HS-27A (cell line): ENCODE data around the gene LIME1.

Source experiments
- DNase-seq: peaks from one replicate; pipeline ENCODE4 v3.0.0-alpha.2; 2012; ENCODE audit warnings: low read depth, missing footprints

Gene LIME1

DNA sequence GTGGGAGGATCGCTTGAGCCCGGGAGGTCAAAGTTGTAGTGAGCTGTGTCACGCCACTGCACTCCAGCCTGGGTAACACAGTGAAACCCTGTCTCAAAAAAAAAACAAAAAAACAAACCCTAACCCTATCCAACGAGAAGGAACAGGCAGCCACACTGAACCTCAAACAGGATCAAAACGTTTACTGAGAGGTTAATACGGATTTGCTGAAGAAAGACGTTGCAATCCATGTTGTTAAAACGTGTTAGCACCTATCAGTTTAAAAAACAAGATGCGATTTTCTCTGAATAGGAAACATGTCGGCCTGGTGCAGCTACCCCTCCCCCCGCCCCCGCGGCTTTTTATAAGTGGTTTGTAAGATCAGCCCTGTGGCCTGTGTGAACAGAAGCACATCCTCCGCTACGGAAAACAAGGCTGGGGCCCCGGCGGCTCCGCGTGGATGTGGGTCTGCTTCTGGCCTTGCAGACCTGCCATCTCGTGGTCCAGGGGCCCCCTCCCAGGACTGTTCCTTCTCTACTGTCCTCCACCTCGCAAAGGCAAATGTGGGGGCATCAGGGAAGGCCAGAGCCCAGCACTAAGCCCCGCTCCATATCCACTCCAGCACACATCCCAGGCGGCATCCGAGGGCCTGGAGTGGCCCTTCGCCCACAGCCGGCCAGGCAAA, 14.5 kb downstream of the LIME1 start:
- DNase-seq: no peak

DNA sequence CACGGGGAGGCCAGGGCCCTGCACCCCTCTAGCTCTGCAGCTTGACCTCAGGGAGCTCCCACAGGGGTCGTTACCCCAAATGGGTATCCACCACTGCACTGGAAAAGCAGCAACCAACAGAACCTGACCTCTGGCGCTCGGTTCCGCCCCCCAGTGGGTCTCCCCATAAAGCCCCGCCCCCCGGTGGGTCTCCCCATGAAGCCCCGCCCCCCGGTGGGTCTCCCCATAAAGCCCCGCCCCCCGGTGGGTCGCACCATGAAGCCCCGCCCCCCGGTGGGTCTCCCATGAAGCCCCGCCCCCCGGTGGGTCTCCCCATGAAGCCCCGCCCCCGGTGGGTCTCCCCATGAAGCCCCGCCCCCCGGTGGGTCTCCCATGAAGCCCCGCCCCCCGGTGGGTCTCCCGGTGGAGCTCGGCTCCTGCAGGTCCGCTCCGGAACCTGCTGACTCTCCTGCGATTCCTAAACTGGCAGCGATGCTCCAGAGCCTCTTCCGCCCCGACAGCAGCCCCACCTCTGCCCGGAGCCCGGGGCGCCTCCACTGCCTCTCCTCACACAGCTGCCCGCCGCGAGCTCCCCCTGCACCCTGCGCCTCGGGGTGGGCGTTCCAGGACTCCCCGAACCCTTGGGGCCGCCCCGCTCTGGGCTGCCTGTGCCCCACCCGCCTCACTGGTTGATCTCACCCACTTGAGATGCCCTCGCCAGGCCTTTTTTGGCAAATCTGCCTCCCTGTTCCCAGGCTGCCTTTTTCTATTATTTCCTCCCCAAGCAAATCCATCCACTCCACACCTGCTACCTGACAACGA, 15.2 kb downstream of the LIME1 start:
- no peak for DNase-seq

DNA sequence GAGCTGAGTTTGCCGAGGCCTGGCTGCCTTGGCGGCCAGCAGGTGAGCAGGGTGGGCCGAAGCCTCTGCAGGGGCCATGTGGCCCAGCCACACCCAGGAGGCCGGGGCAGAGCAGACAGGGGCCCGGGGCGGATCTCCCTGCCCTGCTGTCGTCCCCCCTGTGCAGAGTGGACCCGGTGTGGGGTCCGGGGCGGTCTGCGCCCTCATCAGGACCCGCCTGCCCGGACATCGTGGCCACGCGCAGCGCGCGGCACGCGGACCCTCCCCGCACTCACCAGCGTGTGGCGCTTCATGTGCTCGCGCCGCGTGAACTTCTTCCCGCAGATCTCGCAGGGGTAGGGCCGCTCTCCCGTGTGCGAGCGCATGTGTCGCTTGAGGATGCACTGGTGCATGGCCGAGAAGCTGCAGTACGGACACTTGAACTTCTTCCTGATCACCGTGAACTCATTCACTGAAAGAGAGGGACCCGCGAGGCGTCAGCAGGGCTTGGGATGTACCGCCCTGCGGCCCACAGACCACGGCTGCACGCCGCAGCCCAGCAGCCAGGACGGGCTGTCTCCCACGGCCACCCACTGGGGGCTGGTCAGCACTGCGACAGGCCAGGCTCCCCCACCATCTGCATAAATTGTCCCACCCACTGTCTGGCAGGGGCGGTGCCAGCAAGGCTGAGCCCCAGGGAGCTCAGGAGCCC, 16.1 kb downstream of the LIME1 start:
- DNase-seq: no peak

DNA sequence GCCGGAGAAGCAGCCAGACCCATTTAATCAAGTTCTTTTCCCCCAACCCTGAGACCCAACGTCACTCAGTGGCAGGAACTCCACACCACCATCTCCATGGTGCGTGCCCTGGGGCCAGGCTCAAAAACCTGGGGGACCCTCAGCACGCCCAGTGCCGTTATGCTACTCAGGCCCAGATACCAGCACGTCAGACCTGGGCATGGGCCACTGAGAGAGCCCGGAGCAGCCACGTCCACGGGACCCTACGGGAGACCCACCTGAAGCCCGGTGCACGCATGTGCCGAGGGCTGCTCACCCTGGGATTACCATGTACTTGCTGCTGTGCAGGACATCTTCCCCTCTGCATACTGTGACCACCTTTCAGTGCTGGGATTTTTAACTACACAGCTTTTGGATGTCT, 16.9 kb downstream of the LIME1 start:
- no peak for DNase-seq

DNA sequence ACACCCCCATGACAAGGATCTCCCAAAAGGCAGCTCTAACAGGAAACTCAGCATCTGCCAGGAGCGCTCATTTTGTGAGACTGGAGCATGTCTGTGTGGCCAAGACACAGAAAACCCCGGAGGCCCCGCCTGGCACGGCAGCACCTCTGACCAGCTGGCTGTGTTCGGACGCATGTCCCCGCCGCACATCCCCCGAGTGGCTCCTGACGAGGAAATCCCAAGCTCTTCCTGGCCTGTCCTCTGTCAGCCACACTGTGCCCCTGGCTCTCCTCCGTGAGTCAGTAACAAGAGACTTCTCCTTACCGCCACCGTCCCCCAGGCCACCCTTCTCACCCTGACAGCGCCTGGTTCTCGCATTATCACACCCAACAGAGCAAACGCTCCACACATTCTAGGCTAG, 17.5 kb downstream of the LIME1 start:
- no peak for DNase-seq

DNA sequence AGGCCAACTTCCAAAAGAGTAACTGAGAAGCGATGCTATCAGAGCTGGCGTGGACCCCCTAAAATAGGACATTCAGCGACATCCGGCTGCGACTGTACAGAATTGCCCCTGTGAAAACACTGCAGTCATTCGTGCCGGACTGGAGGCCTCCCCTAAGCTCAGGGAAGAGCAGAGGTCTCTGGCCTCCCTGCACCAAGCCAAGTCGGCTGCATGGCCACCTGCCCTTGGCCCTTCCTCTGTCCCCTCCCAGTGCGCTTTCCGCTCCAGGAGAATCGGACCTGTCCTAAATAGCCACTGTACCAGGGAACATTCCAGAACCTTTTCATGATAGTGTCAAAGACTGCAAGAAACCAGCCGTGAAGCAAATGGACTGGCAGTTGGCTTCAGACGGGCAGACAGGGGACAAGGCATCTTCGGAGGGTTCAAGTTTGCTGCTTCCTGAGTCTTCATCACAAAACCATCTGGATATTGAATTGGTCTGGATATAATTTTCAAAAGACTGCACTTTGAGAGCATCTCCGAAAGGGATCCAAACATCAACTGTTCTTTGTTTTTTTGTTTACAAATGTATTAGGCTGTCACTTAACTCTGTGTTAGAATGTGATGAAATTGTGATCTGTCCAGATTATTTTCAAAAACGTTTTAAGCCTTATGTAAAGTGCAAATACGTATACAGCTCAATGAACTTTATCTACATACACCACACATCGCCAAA, 19.6 kb downstream of the LIME1 start:
- DNase-seq: no peak

DNA sequence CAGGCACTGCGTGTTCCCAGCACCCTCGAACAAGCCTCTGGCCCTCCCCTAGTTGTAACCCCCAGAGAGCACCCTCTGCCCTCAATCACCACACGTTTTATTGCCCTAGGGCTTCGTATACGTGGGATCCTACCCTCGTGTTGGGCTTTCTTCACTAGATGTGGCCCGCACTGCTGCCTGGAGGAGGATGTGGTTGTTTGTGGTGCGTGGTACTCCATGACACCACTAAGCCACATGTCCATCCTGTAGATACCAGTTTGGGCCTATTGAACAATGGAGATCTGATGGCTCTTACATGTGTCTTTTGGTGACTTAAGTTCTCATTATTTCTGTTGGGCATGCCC, 20.2 kb downstream of the LIME1 start:
- no peak for DNase-seq

DNA sequence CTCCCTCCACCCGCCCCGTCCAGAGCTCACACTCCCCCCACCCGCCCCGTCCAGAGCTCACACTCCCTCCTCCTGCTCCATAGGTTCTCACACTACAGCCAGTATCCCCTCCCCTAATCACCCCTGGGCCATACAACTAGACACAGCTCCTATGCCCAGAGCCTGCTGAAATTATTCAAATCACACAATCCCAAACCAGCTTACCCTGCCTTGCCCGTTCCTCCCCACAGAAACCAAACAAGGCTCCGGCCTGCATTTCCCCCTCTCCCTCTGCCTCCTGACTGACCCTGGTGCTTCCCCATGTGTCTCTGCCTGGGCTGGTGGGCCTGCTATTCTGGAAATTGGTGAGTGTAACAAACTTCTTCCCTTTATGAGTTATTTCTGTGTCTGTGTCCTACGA, 21.7 kb downstream of the LIME1 start:
- DNase-seq: no peak

DNA sequence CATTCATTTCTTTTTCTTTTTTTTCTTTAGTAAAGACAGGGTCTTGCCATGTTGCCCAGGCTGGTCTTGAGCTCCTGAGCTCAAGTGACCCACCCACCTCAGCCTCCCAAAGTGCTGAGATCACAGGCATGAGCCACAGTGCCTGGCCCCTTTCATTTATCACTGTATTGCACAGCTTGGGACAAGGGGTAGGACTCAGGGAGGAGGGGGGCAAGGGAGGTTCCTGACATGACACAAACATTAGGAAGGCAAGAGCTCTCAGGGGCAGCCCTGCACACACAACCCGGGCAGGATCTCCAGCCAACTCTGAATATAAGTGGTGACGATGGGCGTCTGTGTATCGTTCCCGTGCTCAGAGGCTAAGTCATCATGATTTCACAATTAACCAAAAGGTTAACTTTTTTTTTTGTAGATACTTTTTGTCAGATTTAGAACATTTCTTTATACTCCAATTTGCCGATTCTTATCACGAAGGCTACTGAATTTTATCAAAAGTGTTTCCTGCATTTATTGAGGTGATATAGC, 23.0 kb downstream of the LIME1 start:
- no peak for DNase-seq

DNA sequence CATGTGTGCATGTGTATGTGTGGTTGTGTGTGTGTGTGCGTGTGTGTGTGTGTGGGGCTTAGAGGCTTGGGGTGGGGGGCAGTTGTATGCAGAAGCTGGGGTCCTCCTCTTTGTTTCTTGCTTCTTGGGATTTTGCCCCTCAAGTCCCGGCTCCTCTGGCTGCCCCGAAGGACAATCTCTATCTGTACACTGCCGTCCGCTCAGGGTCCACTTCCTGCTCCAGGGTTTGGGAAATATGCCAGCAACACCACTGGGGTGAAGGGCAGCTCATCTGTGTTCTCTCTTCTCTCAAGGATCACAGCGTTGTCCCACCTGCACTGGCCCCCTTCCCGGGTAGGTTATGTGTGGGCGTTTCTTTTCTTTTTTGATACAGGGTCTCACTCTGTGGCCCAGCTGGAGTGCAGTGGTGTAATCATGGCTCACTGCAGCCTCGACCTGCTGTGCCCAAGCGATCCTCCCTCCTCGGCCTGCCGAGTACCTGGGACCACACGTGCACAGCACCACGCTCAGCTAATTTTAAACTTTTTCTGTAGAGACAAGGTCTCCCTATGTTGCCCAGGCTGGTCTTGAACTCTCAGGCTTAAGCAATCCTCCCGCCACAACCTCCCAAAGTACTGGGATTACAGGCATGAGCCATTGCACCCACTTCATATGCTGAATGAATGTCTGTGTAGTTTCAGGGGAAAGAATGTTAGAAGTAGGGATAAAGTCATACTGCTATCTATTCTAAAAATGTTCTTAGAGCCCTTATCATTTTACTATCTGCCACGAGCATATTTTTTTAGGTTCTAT, 28.8 kb downstream of the LIME1 start:
- DNase-seq: no peak

DNA sequence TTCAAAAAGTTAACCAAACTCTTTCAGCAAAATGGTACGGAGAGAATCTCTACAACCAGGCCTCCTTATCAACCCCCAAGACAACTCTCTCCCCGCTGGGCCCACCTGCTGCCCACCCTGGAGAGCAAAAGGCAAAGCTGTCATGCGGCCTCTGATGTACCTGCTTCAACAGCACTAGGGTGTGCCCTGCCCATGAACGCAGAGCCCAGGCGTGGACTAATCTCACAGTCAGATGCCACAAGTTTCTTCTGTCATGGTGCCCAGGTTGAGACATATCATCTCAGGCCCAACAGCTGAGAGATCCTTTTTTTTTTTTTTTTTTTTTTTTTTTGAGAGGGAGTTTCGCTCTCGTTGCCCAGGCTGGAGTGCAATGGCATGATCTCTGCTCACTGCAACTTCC, 29.4 kb downstream of the LIME1 start:
- DNase-seq: no peak

DNA sequence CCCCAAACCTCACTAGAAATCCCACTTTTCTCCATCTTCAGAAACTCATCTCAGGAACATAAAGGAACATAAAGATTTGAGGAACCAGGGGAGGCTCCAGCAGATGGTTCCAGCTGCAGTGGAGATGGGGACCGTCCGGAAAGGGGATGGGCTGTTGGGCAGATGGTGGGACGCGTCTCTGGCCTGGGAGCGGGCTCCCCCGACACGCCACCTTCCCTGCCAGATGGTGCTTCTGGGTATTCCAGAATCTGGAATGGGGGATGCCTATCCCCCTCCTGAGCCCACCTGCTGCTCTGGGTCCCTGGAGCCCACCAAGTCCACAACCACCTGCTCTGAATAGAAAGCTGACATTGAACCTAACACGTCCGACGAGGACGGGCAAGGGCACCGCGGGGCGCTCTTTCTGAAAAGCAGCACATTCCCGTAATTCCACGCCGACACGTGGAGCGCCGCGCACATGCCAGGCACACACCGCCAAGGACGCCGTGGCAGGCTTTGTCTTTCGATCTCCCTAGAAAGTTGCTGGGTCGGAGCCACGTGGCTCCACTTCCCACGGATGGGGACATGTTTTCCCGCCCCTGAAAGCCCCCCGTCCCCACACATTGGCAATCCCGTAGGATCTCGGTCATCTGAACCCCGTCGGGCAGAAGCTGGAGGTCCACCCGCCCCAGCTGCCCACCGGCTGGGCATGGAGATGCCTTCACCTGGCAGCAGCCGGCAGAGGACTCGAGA, 30.4 kb downstream of the LIME1 start:
- DNase-seq: no peak

DNA sequence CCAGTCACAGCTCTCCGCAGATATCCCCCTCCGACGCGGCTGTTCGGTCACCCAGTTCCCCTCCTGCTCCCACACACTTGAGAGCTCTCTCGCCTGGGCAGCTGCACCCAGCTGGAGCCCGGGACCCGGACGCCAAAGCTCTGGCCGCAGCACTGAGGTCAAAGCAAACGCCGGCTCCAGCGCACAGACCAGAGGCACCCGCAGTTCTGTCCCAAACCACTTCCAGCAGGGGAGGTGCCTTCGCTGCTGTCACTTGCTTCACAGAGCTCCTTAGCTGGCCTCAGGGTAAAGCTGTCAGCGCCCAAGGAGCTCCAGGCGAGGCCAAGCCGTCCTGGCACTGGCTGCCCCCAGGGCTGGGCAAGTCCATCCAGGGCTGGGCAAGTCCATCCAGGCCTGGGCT, 31.0 kb downstream of the LIME1 start:
- no peak for DNase-seq

DNA sequence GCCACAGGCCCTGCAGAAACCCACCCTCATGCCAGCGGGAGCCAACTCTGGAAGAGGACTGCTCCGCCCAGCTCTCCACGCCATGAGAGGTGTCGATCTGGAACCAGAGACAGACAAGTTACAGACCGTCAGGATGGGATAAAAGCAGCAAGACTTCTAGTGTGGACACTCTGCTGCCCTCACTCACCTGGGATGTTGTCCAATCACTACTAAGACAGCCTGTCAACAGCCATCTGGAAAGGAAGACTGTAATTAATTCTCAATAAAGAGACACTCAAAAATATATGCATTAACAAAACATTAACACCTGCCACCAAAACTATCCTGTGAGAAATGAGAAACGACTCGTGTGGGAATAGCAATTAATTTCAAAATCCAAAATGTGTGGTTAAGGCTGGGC, 31.4 kb downstream of the LIME1 start:
- DNase-seq: no peak

DNA sequence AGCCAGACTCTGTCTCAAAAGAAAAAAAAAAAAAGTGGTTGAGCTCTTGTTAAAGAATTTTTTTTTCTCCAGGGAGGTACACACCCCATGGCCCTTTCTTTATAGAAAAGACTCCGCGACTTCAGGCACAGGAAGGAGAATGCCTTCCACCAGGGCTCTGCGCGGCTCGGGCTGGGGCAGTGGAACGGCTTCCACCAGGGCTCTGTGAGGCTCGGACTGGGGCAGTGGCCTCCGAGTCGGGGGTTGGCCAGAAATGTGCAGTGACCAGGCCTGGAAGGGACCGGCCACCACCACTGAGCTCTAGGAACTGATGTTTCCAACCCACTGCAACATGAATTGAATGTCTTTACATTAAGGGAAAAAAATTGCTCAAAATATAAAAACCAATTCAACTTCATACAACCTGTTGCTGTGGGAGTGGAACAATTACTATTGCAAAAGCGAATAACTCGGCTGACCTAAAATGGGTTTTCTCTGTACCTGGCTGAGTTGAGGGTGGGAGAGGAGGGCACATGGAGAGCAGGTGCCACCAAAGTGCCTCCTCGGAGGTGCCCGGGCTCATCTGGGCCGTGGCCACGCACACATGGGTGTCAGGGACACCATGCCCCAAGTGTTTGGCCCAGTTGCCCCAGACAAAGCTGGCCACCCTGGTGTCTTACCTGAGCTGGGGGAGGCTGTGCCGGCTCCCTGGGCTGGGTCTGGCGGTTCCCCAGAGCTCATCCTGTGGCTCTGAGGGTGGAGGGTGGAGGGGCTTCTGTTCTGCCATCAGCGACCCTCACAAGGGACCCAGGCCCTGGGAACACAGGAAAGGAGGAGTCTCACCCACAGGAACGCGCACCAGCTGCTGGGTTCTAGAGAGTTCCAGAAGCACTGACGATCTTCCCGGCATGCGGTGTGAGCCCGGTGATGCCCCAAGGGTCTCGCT, 32.4 kb downstream of the LIME1 start:
- DNase-seq: no peak

DNA sequence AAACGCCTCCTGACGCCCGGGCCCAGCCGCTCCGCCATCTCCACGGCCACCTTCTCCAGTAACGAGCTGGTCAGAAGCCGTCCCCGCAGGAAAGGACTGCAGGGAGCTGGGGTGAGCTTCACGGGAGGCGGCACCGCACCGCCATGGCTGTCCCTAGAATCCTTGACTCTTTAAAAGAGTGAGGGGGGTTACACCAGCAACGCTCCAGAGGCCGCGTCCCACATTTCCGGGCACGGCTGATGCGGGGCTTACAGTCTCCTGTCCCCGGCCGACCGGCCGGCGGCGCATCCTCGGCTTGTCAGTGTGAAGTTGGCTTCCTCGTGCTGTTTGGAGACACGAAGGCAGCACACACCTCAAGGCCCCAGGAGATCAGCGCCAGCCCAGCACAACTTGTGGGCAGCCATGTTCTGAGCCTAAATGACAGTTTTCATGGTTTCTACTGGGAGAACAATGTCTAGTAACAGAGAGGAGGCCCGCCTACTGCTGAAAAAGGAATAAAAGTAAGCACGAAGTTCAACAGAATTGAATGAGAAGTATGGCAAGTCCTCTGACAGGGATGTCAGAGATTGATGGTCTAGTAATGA, 33.5 kb downstream of the LIME1 start:
- no peak for DNase-seq

DNA sequence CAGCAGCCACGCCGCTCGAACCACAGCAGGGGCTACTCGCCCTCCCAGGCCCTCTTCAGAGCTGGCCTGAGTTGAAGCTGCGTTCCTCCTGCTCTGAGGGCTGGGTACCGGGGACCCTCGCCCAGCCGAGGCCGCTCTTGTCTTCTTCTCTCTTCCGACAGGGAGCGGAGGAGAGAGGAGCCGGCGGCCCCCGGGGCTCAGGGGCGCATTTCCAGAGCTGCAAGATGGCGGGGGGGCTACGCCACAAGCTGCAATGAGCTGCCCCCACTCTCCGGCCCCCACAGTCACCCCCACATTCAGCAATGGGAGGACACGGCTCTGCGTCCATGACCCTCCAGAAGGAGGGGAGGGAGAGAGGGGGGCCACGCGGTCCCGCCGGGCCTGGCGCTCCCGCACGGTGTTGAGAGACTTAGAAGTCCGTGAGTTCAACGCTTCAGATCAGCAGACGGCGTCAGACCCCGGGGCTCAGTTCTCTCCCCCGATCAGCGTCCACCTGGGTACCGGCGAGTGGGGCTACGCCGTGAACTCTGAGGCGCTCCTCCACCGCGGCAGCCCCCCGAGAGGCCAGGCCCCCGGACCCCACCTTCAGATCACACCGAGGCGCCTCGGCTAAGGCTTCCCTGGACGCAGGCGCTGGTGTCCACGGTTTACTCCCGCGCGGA, 34.7 kb downstream of the LIME1 start:
- DNase-seq: no peak

DNA sequence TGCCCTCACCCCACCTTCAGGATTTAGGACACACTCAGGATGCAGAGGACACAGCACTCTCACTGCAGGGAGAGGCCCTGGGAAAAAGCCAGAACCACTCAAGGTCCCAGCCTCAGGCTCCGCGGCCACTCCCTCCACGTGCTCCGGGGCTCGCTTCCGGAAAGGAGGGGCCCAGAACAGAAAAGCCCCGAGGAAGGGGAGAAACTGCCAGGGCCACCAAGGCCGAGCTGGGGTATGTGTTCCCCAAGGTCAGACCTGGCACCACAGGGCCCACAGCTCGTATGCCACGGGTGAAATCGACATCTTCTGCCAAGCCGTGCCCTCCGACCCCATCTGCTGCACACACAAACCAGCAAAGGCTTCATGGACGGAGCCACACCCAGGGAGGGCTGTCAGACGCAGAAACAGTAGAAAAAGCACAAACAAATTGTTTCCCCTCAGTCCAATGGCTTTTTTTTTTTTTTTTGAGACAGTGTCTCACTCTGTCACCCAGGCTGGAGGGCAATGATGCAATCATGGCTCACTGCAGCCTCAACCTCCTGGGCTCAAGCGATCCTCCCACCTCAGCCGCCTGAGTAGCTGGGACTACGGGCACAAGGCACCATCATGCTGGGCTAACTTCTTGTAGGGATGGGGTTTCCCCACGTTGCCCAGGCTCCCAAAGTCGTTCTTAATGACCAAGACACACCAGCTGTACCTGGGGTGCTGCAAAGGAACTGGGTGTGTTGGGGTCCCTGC, 36.5 kb downstream of the LIME1 start:
- DNase-seq: no peak
